Suprapubic skin (tissue), 3 donors: ENCODE data around the gene ADAMTS19.

Source experiments
- POLR2A ChIP-seq, 2 donors: fragments of 450-650 bp; IDR thresholded peaks; one replicate each; pipeline ENCODE4 v1.6.1; 2017; ENCODE audit warnings: antibody characterized with exemption in 2 of 2, mild to moderate bottlenecking in 2 of 2, moderate library complexity in 2 of 2
- TF ChIP-seq, protein P1 (sequence below), 2 donors: fragments of 200-600 bp in 1 of 2; fragments of 450-650 bp in 1 of 2; sonication (generic) in 1 of 2; IDR thresholded peaks; one replicate each; pipeline ENCODE4 v1.5.1; 2016 to 2019; ENCODE audit warnings: antibody characterized with exemption in 2 of 2, mild to moderate bottlenecking in 1 of 2, moderate library complexity in 1 of 2

DNA sequence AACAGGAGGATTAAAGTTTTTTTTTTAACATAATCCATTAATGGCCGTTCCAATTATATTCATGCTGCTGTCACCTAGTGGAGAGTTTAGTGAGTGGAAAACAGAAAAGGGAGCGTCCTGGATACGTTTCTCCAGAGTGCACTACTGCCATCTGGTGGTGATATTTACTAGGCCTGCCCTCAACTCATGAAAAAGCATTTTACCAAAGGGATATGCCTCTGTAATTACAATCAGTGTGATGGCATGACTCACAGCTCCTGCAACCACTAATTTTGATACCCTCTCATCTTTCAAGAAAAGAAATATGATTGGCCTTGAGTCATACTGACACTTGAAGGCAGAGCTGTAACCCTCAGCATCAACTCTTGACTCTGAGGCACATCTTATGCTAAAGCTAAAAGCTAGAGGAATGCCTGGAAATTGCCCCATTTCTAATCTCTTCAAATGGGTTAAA, 307.9 kb downstream of the ADAMTS19 start:
- TF ChIP-seq, protein P1, sequence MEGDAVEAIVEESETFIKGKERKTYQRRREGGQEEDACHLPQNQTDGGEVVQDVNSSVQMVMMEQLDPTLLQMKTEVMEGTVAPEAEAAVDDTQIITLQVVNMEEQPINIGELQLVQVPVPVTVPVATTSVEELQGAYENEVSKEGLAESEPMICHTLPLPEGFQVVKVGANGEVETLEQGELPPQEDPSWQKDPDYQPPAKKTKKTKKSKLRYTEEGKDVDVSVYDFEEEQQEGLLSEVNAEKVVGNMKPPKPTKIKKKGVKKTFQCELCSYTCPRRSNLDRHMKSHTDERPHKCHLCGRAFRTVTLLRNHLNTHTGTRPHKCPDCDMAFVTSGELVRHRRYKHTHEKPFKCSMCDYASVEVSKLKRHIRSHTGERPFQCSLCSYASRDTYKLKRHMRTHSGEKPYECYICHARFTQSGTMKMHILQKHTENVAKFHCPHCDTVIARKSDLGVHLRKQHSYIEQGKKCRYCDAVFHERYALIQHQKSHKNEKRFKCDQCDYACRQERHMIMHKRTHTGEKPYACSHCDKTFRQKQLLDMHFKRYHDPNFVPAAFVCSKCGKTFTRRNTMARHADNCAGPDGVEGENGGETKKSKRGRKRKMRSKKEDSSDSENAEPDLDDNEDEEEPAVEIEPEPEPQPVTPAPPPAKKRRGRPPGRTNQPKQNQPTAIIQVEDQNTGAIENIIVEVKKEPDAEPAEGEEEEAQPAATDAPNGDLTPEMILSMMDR (IDR thresholded peaks at IDR 0.05) = peak; percentile 77 to 93
- no peak for TF ChIP-seq POLR2A (IDR thresholded peaks at IDR 0.05)
